GM23338 (cell line): ENCODE measurements around the gene PTPRN2.

Experiments
- CREB1 ChIP-seq: fragments of 250-450 bp; sonication (Bioruptor Pico); IDR thresholded peaks from 2 replicates; pipeline ENCODE4 v1.5.0; 2020; ENCODE audit warnings: low read depth, mild to moderate bottlenecking, moderate library complexity
- EZH2 ChIP-seq: fragments of 200-600 bp; sonication (generic); IDR thresholded peaks from one replicate; pipeline ENCODE4 v1.8.0; 2017; ENCODE audit warnings: antibody characterized with exemption, mild to moderate bottlenecking, low read depth; ENCODE audit not compliant: unreplicated experiment
- EZH2phosphoT487 ChIP-seq: fragments of 200-600 bp; sonication (generic); IDR thresholded peaks from one replicate; pipeline ENCODE4 v1.8.1; 2018; ENCODE audit warnings: antibody characterized with exemption; ENCODE audit not compliant: unreplicated experiment
- JUNB ChIP-seq: IDR thresholded peaks from one replicate; pipeline ENCODE4 v1.6.1; 2016; ENCODE audit warnings: antibody characterized with exemption; ENCODE audit not compliant: unreplicated experiment
- POLR2AphosphoS5 ChIP-seq: IDR thresholded peaks from 2 replicates; pipeline ENCODE4 v1.6.1; 2016; ENCODE audit warnings: antibody characterized with exemption, low read depth
- STAT1 ChIP-seq: IDR thresholded peaks from one replicate; pipeline ENCODE4 v1.6.1; 2016; ENCODE audit warnings: antibody characterized with exemption; ENCODE audit not compliant: unreplicated experiment
- ZNF114 ChIP-seq: fragments of 250-450 bp; sonication (Bioruptor Pico); IDR thresholded peaks from 2 replicates; pipeline ENCODE4 v1.5.0; 2020; ENCODE audit warnings: mild to moderate bottlenecking, moderate library complexity
- TF ChIP-seq, protein P1 (sequence below), 2 experiments: fragments of 200-600 bp in 1 of 2; sonication (generic) in 1 of 2; conservative IDR thresholded peaks; 2 replicates each; pipeline versions ENCODE4 v1.5.1 to v1.6.1; 2016 to 2017; ENCODE audit warnings: antibody characterized with exemption in 2 of 2, low read depth in 2 of 2, mild to moderate bottlenecking in 2 of 2, moderate library complexity in 1 of 2
- TF ChIP-seq, protein P2 (sequence below): IDR thresholded peaks from one replicate; pipeline ENCODE4 v1.6.1; 2018; ENCODE audit warnings: antibody characterized with exemption; ENCODE audit not compliant: unreplicated experiment
- TF ChIP-seq, protein P3 (sequence below): IDR thresholded peaks from 2 replicates; pipeline ENCODE4 v1.6.1; 2016; ENCODE audit warnings: antibody characterized with exemption

DNA sequence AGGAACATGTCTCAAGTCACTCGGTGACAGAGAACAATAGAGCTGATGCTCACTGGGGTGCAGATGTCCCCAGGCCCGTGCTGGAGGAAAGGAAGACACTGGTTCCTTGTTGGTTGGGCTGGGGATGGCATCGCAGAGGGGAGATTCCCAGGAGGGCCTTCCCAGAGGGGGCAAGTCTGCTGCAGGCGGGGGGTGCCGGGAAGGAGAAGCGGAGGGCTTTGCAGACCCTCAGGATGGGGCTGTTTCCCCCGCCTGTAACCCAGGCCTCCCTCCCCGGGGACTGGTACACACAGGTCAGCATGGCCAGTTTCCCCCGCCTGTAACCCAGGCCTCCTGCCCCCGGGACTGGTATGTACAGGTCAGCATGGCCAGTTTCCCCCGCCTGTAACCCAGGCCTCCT lies 967.0 kb downstream of the PTPRN2 start:
- TF ChIP-seq, protein P1, sequence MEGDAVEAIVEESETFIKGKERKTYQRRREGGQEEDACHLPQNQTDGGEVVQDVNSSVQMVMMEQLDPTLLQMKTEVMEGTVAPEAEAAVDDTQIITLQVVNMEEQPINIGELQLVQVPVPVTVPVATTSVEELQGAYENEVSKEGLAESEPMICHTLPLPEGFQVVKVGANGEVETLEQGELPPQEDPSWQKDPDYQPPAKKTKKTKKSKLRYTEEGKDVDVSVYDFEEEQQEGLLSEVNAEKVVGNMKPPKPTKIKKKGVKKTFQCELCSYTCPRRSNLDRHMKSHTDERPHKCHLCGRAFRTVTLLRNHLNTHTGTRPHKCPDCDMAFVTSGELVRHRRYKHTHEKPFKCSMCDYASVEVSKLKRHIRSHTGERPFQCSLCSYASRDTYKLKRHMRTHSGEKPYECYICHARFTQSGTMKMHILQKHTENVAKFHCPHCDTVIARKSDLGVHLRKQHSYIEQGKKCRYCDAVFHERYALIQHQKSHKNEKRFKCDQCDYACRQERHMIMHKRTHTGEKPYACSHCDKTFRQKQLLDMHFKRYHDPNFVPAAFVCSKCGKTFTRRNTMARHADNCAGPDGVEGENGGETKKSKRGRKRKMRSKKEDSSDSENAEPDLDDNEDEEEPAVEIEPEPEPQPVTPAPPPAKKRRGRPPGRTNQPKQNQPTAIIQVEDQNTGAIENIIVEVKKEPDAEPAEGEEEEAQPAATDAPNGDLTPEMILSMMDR (conservative IDR thresholded peaks at IDR 0.05; ENCODE audit: low read depth in 2 of 2) = no peak
- TF ChIP-seq POLR2AphosphoS5 (no peak), EZH2 (no peak), EZH2phosphoT487 (no peak), CREB1 (CRISPR knock-in tag) (no peak), JUNB (no peak), ZNF114 (CRISPR knock-in tag) (no peak), STAT1 (no peak)
- TF ChIP-seq, protein P2, sequence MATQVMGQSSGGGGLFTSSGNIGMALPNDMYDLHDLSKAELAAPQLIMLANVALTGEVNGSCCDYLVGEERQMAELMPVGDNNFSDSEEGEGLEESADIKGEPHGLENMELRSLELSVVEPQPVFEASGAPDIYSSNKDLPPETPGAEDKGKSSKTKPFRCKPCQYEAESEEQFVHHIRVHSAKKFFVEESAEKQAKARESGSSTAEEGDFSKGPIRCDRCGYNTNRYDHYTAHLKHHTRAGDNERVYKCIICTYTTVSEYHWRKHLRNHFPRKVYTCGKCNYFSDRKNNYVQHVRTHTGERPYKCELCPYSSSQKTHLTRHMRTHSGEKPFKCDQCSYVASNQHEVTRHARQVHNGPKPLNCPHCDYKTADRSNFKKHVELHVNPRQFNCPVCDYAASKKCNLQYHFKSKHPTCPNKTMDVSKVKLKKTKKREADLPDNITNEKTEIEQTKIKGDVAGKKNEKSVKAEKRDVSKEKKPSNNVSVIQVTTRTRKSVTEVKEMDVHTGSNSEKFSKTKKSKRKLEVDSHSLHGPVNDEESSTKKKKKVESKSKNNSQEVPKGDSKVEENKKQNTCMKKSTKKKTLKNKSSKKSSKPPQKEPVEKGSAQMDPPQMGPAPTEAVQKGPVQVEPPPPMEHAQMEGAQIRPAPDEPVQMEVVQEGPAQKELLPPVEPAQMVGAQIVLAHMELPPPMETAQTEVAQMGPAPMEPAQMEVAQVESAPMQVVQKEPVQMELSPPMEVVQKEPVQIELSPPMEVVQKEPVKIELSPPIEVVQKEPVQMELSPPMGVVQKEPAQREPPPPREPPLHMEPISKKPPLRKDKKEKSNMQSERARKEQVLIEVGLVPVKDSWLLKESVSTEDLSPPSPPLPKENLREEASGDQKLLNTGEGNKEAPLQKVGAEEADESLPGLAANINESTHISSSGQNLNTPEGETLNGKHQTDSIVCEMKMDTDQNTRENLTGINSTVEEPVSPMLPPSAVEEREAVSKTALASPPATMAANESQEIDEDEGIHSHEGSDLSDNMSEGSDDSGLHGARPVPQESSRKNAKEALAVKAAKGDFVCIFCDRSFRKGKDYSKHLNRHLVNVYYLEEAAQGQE = no peak
- TF ChIP-seq, protein P3, sequence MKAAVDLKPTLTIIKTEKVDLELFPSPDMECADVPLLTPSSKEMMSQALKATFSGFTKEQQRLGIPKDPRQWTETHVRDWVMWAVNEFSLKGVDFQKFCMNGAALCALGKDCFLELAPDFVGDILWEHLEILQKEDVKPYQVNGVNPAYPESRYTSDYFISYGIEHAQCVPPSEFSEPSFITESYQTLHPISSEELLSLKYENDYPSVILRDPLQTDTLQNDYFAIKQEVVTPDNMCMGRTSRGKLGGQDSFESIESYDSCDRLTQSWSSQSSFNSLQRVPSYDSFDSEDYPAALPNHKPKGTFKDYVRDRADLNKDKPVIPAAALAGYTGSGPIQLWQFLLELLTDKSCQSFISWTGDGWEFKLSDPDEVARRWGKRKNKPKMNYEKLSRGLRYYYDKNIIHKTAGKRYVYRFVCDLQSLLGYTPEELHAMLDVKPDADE = no peak
